Stimulated activated memory B cell treated with anti-CD40 and anti-IgM and Interleukin-4, amounts not matched to agents 10 μg/mL and 1 μg/mL and 100 μg/mL, for 72 hours (primary cell): ENCODE data around the gene GSK3B.
"Not testable (repeated sequence)": the region's sequence is repeated elsewhere in the genome, so short reads cannot be mapped to it uniquely, and the experiment has no call there.

Source experiments
- ATAC-seq: fragments of 150-1000 bp; cut with Tn5 transposase; 2 replicates; pipeline ENCODE4 v1.10.0; 2021
- H3K27ac Mint-ChIP-seq: one replicate; pipeline ENCODE4 v1.8.0; 2022; ENCODE audit warnings: mild to moderate bottlenecking, mixed read lengths
- H3K27me3 Mint-ChIP-seq: one replicate; pipeline ENCODE4 v1.8.0; 2022; ENCODE audit warnings: mixed read lengths
- H3K36me3 Mint-ChIP-seq: one replicate; pipeline ENCODE4 v1.8.0; 2022; ENCODE audit warnings: mixed read lengths
- H3K4me1 Mint-ChIP-seq: one replicate; pipeline ENCODE4 v1.8.0; 2022; ENCODE audit warnings: mixed read lengths
- H3K4me3 Mint-ChIP-seq: one replicate; pipeline ENCODE4 v1.8.0; 2022; ENCODE audit warnings: mild to moderate bottlenecking, moderate library complexity, mixed read lengths
- H3K9me3 Mint-ChIP-seq: one replicate; pipeline ENCODE4 v1.8.0; 2022; ENCODE audit warnings: mixed read lengths

The GSK3B gene

DNA sequence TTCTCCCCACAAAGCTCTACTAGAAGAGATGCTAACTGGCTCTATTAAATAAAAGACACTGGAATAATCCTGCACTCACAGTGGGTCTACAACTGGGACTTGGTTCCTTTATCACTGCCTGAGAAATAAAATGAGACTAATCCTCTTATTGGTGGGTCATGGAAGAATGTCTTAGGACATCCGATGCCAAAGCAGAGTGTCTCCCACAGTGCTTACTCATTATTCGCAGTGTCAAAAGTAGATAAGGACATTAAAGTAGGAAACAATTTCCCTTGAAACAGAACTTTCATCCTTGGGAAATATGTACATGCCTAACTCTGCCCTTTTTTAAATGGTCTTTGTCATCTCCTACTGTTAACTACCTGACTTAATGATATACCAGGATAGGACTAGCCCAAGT, 71.5 kb downstream of the GSK3B start:
- H3K4me3 Mint-ChIP-seq: no peak overlapping the region
- no peaks in the 10 kb centered on the region for H3K27me3 Mint-ChIP-seq
- H3K36me3 Mint-ChIP-seq: peaks cover 39% of the 10 kb centered on the region
- H3K27ac Mint-ChIP-seq: no peak overlapping the region
- ATAC-seq: no peak
- H3K4me1 Mint-ChIP-seq: peaks cover 81% of the 10 kb centered on the region
- H3K9me3 Mint-ChIP-seq: no peaks in the 10 kb centered on the region

- Mint-ChIP-seq H3K27me3 (no peaks in the 10 kb centered on the region), H3K36me3 (peaks cover 36% of the 10 kb centered on the region), H3K9me3 (no peaks in the 10 kb centered on the region), H3K4me1 (peaks cover 86% of the 10 kb centered on the region), H3K27ac (no peak overlapping the region), H3K4me3 (no peak overlapping the region)
- no peak for ATAC-seq
Observed at GRCh38 chr3:120021523-120021922, 72.7 kb downstream of the GSK3B start.

DNA sequence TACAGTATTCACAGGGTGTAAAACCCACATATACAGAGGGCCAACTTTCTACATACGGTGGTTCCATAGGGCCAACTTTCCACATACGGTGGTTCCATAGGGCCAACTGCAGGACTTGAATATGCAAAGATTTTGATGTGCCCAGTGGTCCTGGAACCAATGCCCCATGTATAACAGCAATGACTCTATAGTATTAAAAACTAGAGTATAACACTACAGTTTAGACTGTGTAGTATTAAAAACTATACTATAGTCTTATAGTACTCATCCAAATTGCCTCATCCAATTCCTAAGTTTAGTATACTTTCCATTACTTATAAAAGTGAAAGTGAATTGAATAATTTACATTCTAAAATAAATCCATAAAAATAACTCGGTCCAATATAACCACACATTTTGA, 75.9 kb downstream of the GSK3B start:
- Mint-ChIP-seq H3K36me3 (peaks cover 14% of the 10 kb centered on the region), H3K4me1 (peaks cover 80% of the 10 kb centered on the region), H3K27me3 (no peaks in the 10 kb centered on the region), H3K4me3 (no peak overlapping the region), H3K9me3 (no peaks in the 10 kb centered on the region), H3K27ac (peak overlapping the region; percentile 40)
- ATAC-seq: no peak

DNA sequence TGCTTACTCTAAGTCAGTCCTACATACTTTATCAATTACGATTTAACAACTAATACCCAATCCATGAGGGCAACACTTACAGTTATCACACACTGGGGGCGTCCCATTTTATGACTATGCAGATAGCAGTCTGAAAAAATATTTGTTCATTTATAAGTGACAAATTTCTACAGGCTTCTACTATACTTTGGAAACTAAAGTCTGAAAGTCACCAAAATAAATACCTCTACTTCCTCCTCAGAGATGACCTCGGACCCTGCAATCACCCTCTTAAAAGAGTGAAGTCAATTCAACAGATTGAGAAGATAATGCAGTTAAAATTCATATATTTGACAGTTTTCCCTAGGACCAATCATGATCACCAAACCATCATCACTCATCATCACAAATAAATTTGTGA, 76.6 kb downstream of the GSK3B start:
- H3K27ac Mint-ChIP-seq: peak overlapping the region; percentile 40
- no peak for ATAC-seq
- H3K36me3 Mint-ChIP-seq: peaks cover 14% of the 10 kb centered on the region
- H3K27me3 Mint-ChIP-seq: no peaks in the 10 kb centered on the region
- no peak overlapping the region for H3K4me3 Mint-ChIP-seq
- peaks cover 75% of the 10 kb centered on the region for H3K4me1 Mint-ChIP-seq
- H3K9me3 Mint-ChIP-seq: no peaks in the 10 kb centered on the region

DNA sequence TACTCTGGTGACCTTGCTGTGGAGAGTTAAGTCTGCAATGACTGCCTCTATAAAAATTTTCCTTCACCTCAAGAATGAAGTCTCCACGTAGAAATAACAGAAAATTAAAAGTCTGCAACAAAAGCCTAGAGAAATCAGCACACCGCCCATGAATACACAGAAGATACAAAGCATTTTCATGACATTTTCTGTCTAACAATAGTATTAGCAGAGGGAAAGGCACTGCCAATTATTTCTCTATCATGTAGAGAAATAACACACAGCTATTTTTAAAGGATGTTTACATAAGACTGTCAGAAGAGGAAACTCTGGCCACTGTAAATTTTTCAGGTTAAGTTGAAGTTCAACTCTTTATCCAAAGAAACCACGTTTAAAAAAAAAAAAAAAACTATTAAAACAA, 80.8 kb downstream of the GSK3B start:
- ATAC-seq: no peak
- no peaks in the 10 kb centered on the region for H3K27me3 Mint-ChIP-seq
- peaks cover 53% of the 10 kb centered on the region for H3K4me1 Mint-ChIP-seq
- H3K36me3 Mint-ChIP-seq: no peaks in the 10 kb centered on the region
- no peak overlapping the region for H3K4me3 Mint-ChIP-seq
- H3K9me3 Mint-ChIP-seq: peaks cover 5% of the 10 kb centered on the region
- H3K27ac Mint-ChIP-seq: no peak overlapping the region

DNA sequence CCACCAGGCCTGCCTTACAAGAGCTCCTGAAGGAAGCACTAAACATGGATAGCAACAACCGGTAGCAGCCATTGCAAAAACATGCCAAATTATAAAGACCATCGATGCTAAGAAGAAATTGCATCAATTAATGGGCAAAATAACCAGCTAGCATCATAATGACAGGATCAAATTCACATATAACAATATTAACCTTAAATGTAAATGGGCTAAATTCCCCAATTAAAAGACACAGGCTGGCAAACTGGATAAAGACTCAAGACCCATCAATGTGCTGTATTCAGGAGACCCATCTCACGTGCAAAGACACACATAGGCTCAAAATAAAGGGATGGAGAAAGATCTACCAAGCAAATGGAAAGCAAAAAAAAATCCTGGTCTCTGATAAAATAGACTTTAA, 88.5 kb downstream of the GSK3B start:
- peaks cover 14% of the 10 kb centered on the region for H3K9me3 Mint-ChIP-seq
- H3K4me3 Mint-ChIP-seq, ATAC-seq, H3K27me3 Mint-ChIP-seq, H3K27ac Mint-ChIP-seq: not testable (repeated sequence)
- H3K36me3 Mint-ChIP-seq: peaks cover 35% of the 10 kb centered on the region
- peaks cover 56% of the 10 kb centered on the region for H3K4me1 Mint-ChIP-seq

DNA sequence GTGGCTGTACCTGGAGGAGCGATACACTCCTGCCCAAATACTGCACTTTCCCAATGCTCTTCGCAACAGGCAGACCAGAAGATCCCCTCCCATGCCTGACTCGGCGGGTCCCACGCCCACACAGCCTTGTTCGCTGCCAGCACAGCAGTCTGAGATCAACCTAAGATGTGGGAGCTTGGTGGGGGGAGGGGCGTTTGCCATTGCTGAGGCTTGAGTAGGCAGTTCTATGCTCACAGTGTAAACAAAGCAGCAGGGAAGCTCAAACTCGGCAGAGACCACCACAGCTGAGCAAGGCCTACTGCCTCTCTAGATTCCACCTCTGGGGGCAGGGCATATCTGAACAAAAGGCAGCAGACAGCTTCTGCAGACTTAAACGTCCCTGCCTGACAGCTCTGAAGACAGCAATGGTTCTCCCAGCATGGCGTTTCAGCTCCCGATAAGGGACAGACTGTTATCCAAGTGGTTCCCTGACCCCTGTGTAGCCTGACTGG, 90.2 kb downstream of the GSK3B start:
- not testable (repeated sequence) for H3K4me3 Mint-ChIP-seq, H3K27me3 Mint-ChIP-seq, ATAC-seq, H3K27ac Mint-ChIP-seq, H3K9me3 Mint-ChIP-seq
- peaks cover 52% of the 10 kb centered on the region for H3K36me3 Mint-ChIP-seq
- H3K4me1 Mint-ChIP-seq: peaks cover 51% of the 10 kb centered on the region

- no peak for ATAC-seq
- Mint-ChIP-seq H3K9me3 (no peaks in the 10 kb centered on the region), H3K4me1 (peaks cover 17% of the 10 kb centered on the region), H3K4me3 (no peak overlapping the region), H3K36me3 (peaks cover 51% of the 10 kb centered on the region), H3K27me3 (no peaks in the 10 kb centered on the region), H3K27ac (no peak overlapping the region)
Observed at GRCh38 chr3:119998166-119998565, 96.1 kb downstream of the GSK3B start.

DNA sequence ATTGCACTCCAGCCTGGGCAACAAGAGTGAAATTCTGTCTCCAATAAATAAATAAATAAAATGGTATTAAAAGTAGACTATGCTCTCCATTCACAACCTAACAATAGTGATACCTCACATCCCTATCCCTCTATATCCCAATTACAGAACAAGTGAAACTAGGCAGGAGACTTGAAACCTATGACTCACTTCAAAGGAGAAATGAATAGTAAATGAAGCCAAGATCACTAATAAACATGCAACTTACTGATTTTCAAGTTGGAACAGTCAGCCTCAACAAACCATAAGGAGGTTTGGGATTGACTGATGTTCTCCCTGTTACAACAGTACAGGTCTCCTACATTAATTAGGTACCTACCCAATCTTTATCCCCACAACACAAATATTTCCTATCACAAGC, 103.4 kb downstream of the GSK3B start:
- no peak for ATAC-seq
- Mint-ChIP-seq H3K4me3 (no peak overlapping the region), H3K27ac (no peak overlapping the region), H3K27me3 (no peaks in the 10 kb centered on the region), H3K36me3 (peaks cover 44% of the 10 kb centered on the region), H3K9me3 (peaks cover 5% of the 10 kb centered on the region), H3K4me1 (peaks cover 28% of the 10 kb centered on the region)

DNA sequence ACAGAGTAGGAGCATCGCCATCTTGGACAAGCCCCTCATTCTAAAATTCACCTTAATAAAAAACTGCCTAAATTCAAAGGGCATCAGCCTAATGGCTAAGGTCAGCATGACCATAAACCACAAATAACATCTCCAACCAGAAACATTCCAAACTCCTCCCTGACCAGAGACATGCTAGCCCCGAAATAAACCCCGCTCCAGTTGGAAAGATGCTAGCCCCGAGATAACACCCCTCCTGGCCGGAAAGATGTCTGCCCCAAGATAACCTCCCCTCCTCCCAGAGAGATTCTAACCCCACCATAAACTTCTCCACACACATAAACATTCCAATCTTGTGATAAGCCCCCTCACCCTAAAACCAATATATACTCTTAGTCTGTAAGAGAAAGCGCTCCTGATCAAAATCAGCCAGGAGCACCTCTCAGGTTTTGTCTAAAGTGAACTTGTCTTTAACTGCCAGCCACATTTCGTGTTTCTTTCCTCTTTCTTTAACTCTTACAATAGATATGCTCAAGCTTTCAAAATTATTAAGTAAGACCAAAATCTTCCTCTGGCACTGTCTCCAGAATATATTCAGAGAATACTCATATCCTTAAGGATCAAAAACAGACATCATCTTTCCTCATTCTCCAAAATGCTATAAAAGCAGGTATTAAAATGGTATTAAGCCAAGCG, 104.1 kb downstream of the GSK3B start:
- ATAC-seq: no peak
- Mint-ChIP-seq H3K9me3 (peaks cover 12% of the 10 kb centered on the region), H3K27ac (peak overlapping the region; percentile 9), H3K4me1 (peaks cover 34% of the 10 kb centered on the region), H3K27me3 (no peaks in the 10 kb centered on the region), H3K36me3 (peaks cover 52% of the 10 kb centered on the region), H3K4me3 (no peak overlapping the region)

GRCh38 chr3:119986812-119987211, 107.4 kb downstream of the GSK3B start:
- not testable (repeated sequence) for ATAC-seq, H3K27ac Mint-ChIP-seq, H3K4me3 Mint-ChIP-seq, H3K27me3 Mint-ChIP-seq
- peaks cover 27% of the 10 kb centered on the region for H3K9me3 Mint-ChIP-seq
- peaks cover 40% of the 10 kb centered on the region for H3K4me1 Mint-ChIP-seq
- peaks cover 70% of the 10 kb centered on the region for H3K36me3 Mint-ChIP-seq

DNA sequence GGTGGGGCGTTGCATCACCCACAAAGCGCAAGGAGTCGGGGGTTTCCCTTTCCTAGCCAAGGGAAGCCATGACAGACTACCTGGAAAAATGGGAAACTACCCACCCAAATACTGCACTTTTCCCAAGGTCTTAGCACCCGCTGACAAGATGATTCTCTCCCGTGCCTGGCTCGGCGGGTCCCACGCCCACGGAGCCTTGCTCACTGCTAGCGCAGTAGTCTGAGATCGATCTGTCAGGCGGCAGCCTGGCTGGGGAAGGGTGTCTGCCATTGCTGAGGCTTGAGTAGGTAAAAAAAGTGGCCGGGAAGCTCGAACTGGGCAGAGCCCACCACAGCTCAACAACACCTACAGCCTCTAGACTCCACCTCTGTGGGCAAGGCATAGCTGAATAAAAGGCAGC, 112.9 kb downstream of the GSK3B start:
- no peak for ATAC-seq
- H3K36me3 Mint-ChIP-seq: peaks cover 70% of the 10 kb centered on the region
- peaks cover 22% of the 10 kb centered on the region for H3K9me3 Mint-ChIP-seq
- no peak overlapping the region for H3K27ac Mint-ChIP-seq
- peaks cover 53% of the 10 kb centered on the region for H3K4me1 Mint-ChIP-seq
- no peak overlapping the region for H3K4me3 Mint-ChIP-seq
- no peaks in the 10 kb centered on the region for H3K27me3 Mint-ChIP-seq

DNA sequence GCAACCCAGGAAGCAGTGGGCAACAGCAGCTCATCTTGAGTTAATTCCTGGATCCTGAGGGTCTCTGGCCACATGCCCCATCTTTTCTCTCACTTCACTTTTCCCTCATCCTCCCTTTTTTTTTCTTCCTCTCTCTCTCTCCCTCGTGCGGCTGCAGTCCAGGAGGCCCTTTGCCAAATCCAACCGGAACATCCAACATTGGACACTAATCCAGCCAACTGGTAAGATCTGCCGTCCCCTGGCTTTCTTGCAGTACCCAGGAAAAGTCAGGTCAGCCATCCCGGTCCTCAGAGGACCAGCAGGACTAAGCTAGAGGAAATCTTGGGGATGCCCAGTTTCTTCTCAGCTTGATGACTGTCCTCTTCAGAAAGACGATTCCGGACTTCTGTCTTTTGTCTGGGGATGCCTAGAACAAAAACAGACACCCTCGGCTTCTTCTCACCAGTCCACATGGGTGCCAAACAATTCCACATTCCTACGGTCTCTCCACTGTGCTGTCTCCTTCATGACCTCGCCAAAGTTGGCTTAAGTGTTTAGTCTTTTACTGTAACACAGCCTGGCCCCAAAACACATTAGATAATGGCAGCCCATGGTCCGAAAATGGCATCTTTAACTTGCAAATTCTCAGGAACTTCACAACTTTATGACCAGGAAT, 115.6 kb downstream of the GSK3B start:
- H3K36me3 Mint-ChIP-seq: peaks cover 50% of the 10 kb centered on the region
- no peak overlapping the region for H3K27ac Mint-ChIP-seq
- H3K27me3 Mint-ChIP-seq: no peaks in the 10 kb centered on the region
- peaks cover 5% of the 10 kb centered on the region for H3K9me3 Mint-ChIP-seq
- peaks cover 40% of the 10 kb centered on the region for H3K4me1 Mint-ChIP-seq
- ATAC-seq: no peak
- no peak overlapping the region for H3K4me3 Mint-ChIP-seq

- Mint-ChIP-seq H3K36me3 (peaks cover 48% of the 10 kb centered on the region), H3K4me3 (no peak overlapping the region), H3K27ac (no peak overlapping the region), H3K4me1 (peaks cover 35% of the 10 kb centered on the region), H3K9me3 (peaks cover 3% of the 10 kb centered on the region), H3K27me3 (no peaks in the 10 kb centered on the region)
- no peak for ATAC-seq
Observed at GRCh38 chr3:119977353-119977752, 116.9 kb downstream of the GSK3B start.

- H3K4me3 Mint-ChIP-seq: no peak overlapping the region
- H3K27ac Mint-ChIP-seq: no peak overlapping the region
- peaks cover 3% of the 10 kb centered on the region for H3K9me3 Mint-ChIP-seq
- no peaks in the 10 kb centered on the region for H3K27me3 Mint-ChIP-seq
- no peak for ATAC-seq
- H3K36me3 Mint-ChIP-seq: peaks cover 46% of the 10 kb centered on the region
- H3K4me1 Mint-ChIP-seq: peaks cover 35% of the 10 kb centered on the region
Observed at GRCh38 chr3:119976214-119976613, 118.0 kb downstream of the GSK3B start.

- no peak for ATAC-seq
- peaks cover 3% of the 10 kb centered on the region for H3K9me3 Mint-ChIP-seq
- peaks cover 39% of the 10 kb centered on the region for H3K4me1 Mint-ChIP-seq
- H3K4me3 Mint-ChIP-seq: no peak overlapping the region
- peaks cover 48% of the 10 kb centered on the region for H3K36me3 Mint-ChIP-seq
- no peaks in the 10 kb centered on the region for H3K27me3 Mint-ChIP-seq
- H3K27ac Mint-ChIP-seq: no peak overlapping the region
Observed at GRCh38 chr3:119974656-119975055, 119.6 kb downstream of the GSK3B start.
